Uterus (tissue), 2 donors: Measurements from ENCODE around the gene TRIP12.

Experiments used
- POLR2A ChIP-seq, 2 donors: fragments of 450-650 bp; IDR thresholded peaks; one replicate each; pipeline ENCODE4 v1.6.1; 2016; ENCODE audit warnings: antibody characterized with exemption in 2 of 2, mild to moderate bottlenecking in 1 of 2, moderate library complexity in 1 of 2
- TF ChIP-seq, protein P1 (sequence below), 4 experiments: fragments of 200-600 bp in 2 of 4; fragments of 450-650 bp in 2 of 4; sonication (generic) in 2 of 4; IDR thresholded peaks; one replicate each; pipeline ENCODE4 v1.5.1; 2016 to 2019; ENCODE audit warnings: antibody characterized with exemption in 4 of 4, mild to moderate bottlenecking in 2 of 4, moderate library complexity in 1 of 4

DNA sequence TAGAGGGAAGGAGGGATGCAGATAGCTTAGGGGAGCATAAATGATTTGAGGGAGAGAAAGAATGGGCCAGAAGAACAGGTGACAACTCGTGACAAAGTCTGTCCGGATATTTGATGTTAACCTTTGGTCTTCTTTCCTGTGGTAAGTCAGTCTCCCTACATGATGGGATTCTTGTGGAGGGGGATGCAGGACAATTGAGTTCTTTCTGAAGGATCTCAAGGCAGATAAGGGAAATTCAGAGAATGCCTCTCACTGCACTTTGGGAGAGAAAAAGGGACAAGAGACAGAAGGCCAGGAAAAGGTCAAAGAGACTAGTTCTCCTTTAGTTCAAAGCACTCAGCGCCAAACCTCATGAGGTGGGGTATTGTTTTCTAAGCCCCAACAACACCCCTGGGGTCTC is 34.7 kb upstream of the TRIP12 start:
- TF ChIP-seq, protein P1, sequence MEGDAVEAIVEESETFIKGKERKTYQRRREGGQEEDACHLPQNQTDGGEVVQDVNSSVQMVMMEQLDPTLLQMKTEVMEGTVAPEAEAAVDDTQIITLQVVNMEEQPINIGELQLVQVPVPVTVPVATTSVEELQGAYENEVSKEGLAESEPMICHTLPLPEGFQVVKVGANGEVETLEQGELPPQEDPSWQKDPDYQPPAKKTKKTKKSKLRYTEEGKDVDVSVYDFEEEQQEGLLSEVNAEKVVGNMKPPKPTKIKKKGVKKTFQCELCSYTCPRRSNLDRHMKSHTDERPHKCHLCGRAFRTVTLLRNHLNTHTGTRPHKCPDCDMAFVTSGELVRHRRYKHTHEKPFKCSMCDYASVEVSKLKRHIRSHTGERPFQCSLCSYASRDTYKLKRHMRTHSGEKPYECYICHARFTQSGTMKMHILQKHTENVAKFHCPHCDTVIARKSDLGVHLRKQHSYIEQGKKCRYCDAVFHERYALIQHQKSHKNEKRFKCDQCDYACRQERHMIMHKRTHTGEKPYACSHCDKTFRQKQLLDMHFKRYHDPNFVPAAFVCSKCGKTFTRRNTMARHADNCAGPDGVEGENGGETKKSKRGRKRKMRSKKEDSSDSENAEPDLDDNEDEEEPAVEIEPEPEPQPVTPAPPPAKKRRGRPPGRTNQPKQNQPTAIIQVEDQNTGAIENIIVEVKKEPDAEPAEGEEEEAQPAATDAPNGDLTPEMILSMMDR (IDR thresholded peaks at IDR 0.05), result no peak
- no peak for TF ChIP-seq POLR2A (IDR thresholded peaks at IDR 0.05)
